AG09309 (cell line): ENCODE results near the gene DDHD1.

Source experiments
- DNase-seq: peaks from one replicate; pipeline ENCODE4 v3.0.0-alpha.2; 2010; ENCODE audit warnings: low read depth
- H3K4me3 ChIP-seq: 2 replicates; pipeline ENCODE4 v1.5.1; 2011; ENCODE audit warnings: mild to moderate bottlenecking, low read depth, low read length, moderate library complexity; ENCODE audit not compliant: control insufficient read depth
- CTCF ChIP-seq: IDR thresholded peaks from 2 replicates; pipeline ENCODE4 v1.5.1; 2011; ENCODE audit warnings: mild to moderate bottlenecking, low read depth, low read length, inconsistent platforms; ENCODE audit not compliant: insufficient read depth, control insufficient read depth; ENCODE audit errors: missing control alignments

DDHD1 gene

GRCh38 chr14:53044486-53044885, 108.6 kb downstream of the DDHD1 start:
- TF ChIP-seq CTCF, result no peak
- DNase-seq, result no peak
- H3K4me3 ChIP-seq, result no peak overlapping the region

GRCh38 chr14:53043027-53043581, 110.0 kb downstream of the DDHD1 start:
- no peak for TF ChIP-seq CTCF
- no peak overlapping the region for H3K4me3 ChIP-seq
- no peak for DNase-seq

- H3K4me3 ChIP-seq, result no peak overlapping the region
- no peak for TF ChIP-seq CTCF
- DNase-seq, result no peak
Observed at GRCh38 chr14:53042480-53042879, 110.6 kb downstream of the DDHD1 start.

- H3K4me3 ChIP-seq, result no peak overlapping the region
- no peak for TF ChIP-seq CTCF
- DNase-seq, result no peak
Observed at GRCh38 chr14:53041067-53041466, 112.1 kb downstream of the DDHD1 start.

- no peak for TF ChIP-seq CTCF
- H3K4me3 ChIP-seq, result no peak overlapping the region
- DNase-seq, result no peak
Observed at GRCh38 chr14:53038629-53039028, 114.5 kb downstream of the DDHD1 start.

- H3K4me3 ChIP-seq, result no peak overlapping the region
- DNase-seq, result no peak
- no peak for TF ChIP-seq CTCF
Observed at GRCh38 chr14:53037016-53037415, 116.1 kb downstream of the DDHD1 start.
